HuH-7.5 (cell line): ENCODE results near the gene NAB1.

ENCODE experiments used
- DNase-seq: peaks from one replicate; pipeline ENCODE4 v3.0.0; 2011; ENCODE audit warnings: low spot score

The NAB1 gene

GRCh38 chr2:190637903-190638618 lies 10.8 kb upstream of the NAB1 start:
- no peak for DNase-seq

GRCh38 chr2:190640117-190640516 lies 8.8 kb upstream of the NAB1 start:
- no peak for DNase-seq

- no peak for DNase-seq
Observed at GRCh38 chr2:190641469-190641868, 7.4 kb upstream of the NAB1 start.

- DNase-seq = no peak
Observed at GRCh38 chr2:190646780-190647522, 1.9 kb upstream of the NAB1 start.

- DNase-seq = peak; percentile 81
Observed at GRCh38 chr2:190648289-190649034, 421 bp upstream of the NAB1 start.

GRCh38 chr2:190649798-190650390 lies 1.0 kb downstream of the NAB1 start:
- DNase-seq = peak; percentile 25

- DNase-seq = no peak
Observed at GRCh38 chr2:190651413-190651812, 2.5 kb downstream of the NAB1 start.

- no peak for DNase-seq
Observed at GRCh38 chr2:190653231-190653630, 4.3 kb downstream of the NAB1 start.

GRCh38 chr2:190653931-190654330 lies 5.0 kb downstream of the NAB1 start:
- DNase-seq = no peak

- no peak for DNase-seq
Observed at GRCh38 chr2:190655113-190655512, 6.2 kb downstream of the NAB1 start.

- no peak for DNase-seq
Observed at GRCh38 chr2:190655570-190655969, 6.7 kb downstream of the NAB1 start.

- no peak for DNase-seq
Observed at GRCh38 chr2:190656301-190656700, 7.4 kb downstream of the NAB1 start.

GRCh38 chr2:190657474-190658255 lies 8.8 kb downstream of the NAB1 start:
- no peak for DNase-seq

- DNase-seq = no peak
Observed at GRCh38 chr2:190659553-190659952, 10.7 kb downstream of the NAB1 start.

- no peak for DNase-seq
Observed at GRCh38 chr2:190662754-190663153, 13.9 kb downstream of the NAB1 start.

- DNase-seq = no peak
Observed at GRCh38 chr2:190663348-190663747, 14.5 kb downstream of the NAB1 start.

- no peak for DNase-seq
Observed at GRCh38 chr2:190663839-190664238, 15.0 kb downstream of the NAB1 start.

GRCh38 chr2:190664240-190664639 lies 15.4 kb downstream of the NAB1 start:
- no peak for DNase-seq

- DNase-seq = no peak
Observed at GRCh38 chr2:190666895-190667294, 18.0 kb downstream of the NAB1 start.

- DNase-seq = no peak
Observed at GRCh38 chr2:190668892-190669291, 20.0 kb downstream of the NAB1 start.

GRCh38 chr2:190670182-190670946 lies 21.5 kb downstream of the NAB1 start:
- no peak for DNase-seq
